GM12801 (cell line): ENCODE data around the gene OSBPL3.

ENCODE experiments used
- CTCF ChIP-seq: IDR thresholded peaks from one replicate; pipeline ENCODE4 v1.5.1; 2011; ENCODE audit warnings: control low read depth; ENCODE audit not compliant: insufficient read length; ENCODE audit errors: extremely low read depth

OSBPL3 gene

GRCh38 chr7:24885716-24886115 is 94.3 kb downstream of the OSBPL3 start:
- TF ChIP-seq CTCF: no peak

DNA sequence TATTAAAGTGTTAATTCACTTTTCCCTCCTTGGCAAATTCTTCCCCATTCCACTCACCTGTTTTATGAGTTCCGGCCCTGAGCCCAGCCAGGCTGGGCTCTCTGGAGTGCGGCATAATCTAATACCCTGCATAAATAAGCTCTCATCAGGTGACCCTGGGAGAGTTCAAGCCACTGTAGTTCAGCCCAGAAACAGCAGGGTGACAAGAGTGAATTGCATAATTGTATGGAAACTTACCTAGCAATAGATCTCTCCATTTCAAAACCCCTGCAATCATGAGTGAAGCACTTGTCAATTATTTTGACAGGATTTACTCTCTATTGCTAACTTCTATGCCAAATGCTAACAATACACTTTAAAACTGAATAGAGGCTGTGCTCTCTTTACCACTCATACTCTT is 94.7 kb downstream of the OSBPL3 start:
- TF ChIP-seq CTCF: no peak

DNA sequence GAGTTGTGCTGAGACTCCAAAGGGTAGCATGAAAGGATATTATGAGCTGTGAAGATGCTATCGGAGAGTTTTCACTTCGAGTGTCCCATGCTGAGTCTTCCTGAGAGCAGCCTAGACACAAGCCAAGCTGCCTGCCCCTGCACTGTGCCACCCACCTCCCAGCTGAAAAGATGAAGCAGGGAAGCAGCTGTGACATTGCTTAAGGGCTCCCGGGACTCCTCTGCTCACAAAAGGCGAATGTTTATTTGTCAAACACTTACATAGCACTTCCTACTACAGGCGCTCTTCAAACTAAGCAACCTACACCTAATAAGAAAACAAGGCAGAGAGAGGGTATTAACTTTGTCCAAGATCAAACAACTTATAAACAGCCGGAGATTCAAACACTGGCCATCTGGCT is 95.6 kb downstream of the OSBPL3 start:
- no peak for TF ChIP-seq CTCF

- TF ChIP-seq CTCF: no peak
Observed at GRCh38 chr7:24883622-24884013, 96.4 kb downstream of the OSBPL3 start.

GRCh38 chr7:24882989-24883621 is 96.9 kb downstream of the OSBPL3 start:
- no peak for TF ChIP-seq CTCF

- TF ChIP-seq CTCF: no peak
Observed at GRCh38 chr7:24881623-24882022, 98.4 kb downstream of the OSBPL3 start.

DNA sequence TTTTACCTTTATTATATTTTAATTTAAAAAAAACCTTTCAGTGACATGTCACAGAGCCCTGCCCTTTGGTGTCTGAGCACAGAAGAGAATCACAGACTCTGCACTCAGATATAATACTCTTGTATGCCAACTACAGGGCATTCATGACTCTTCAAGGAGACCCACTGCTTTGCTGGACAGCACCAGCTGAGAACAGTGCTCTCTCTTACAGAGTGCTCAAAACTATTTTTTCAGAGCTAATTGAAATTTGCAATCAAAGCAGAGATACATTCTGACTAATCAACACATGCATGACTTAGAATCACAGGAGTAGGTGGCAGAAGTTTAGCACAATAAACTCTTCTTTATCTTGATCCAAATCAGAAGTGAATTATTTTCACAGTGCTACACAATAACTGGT is 99.1 kb downstream of the OSBPL3 start:
- no peak for TF ChIP-seq CTCF

- TF ChIP-seq CTCF: no peak
Observed at GRCh38 chr7:24879291-24879690, 100.7 kb downstream of the OSBPL3 start.
